Sciatic nerve (tissue), 2 donors: ENCODE data around the gene C1R. TPM values are rescaled to one million over a fixed set of nuclear protein-coding genes. Genes with fewer than 3 reads are reported as not detected.

Experiments used
- ATAC-seq: fragments of 200-7000 bp; cut with Tn5 transposase; one replicate; pipeline ENCODE4 v1.9.1; 2020; ENCODE audit warnings: mild to moderate bottlenecking, moderate library complexity
- DNase-seq: peaks from one replicate; pipeline ENCODE4 v3.0.0-alpha.2; 2020; ENCODE audit warnings: low spot score
- intact Hi-C: fragments of 100-400 bp; cut with DNase I; formaldehyde crosslinking; loops from one replicate; pipeline ENCODE4 v1.14.2; 2022
- total RNA-seq: library from RNA; stranded (reverse); fragmentation: NEBNext Ultra II Directional; extraction: Animal tissue kit (Norgen Biotek cat#: 25700); gene quantifications from one replicate; pipeline ENCODE4 v1.2.1, GENCODE V29; 2021
- donor health status: DM: no; HTN: no; CAD: no.
- donor health status: DM: no; HTN: no; CAD: no.

C1R gene
- total RNA-seq, 1 donor from 2014 or later = 628 TPM

DNA sequence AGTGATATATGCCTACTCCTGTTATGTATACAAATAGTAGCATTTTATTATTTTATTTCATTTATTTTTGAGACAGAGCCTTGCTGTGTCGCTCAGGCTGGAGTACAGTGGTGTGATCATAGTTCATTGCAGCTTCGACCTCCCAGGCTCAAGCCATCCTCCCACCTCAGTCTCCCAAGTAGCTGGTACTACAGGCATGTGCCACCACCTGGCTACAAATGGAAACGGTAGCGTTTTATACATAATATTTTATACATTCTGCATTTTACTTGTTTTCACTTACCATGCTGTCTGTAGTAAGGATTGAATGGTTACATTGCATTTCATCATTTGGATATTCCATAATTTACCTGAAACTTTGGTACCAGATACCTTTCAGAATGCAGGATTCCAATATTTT is 14.1 kb downstream of the C1R start:
- intact Hi-C loops = no loop called here
- DNase-seq (no peak), ATAC-seq (no peak)

- ATAC-seq = no peak
- DNase-seq = no peak
Measured at GRCh38 chr12:7076493-7076892, 15.8 kb downstream of the C1R start.

GRCh38 chr12:7075939-7076338 is 16.3 kb downstream of the C1R start:
- DNase-seq (no peak), ATAC-seq (no peak)
- intact Hi-C loops = no loop called here

More at GRCh38 chr12:7076493-7076892, 15.8 kb downstream of the C1R start:
- intact Hi-C loops = no loop called here

GRCh38 chr12:7075518-7075917 is 16.7 kb downstream of the C1R start:
- DNase-seq (no peak), ATAC-seq (no peak)
- intact Hi-C loops = no loop called here

DNA sequence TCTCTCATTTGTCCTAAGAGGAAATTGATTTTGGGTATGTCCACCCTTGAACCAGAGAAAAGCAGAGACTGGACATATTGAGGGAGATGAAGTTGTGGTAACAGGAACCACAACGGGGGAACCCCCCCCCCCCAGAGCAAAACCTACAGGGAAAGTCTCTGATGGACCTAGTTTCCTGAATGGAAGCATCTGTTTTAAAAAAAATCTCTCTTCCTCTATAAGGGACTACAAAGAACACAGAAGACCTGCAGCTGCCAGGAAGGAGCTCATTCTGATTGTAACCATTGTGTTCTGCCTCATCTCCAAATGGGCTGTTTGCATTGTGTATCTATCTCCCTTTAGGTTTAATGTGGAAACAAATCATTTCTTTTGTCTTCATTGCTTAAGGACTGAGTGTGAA is 18.3 kb downstream of the C1R start:
- DNase-seq (no peak), ATAC-seq (no peak)
- intact Hi-C loops = no loop called here

GRCh38 chr12:7072554-7072953 is 19.7 kb downstream of the C1R start:
- intact Hi-C loops = no loop called here

GRCh38 chr12:7072035-7072434 is 20.2 kb downstream of the C1R start:
- intact Hi-C loops = no loop called here
- ATAC-seq (no peak), DNase-seq (no peak)

More at GRCh38 chr12:7072554-7072953, 19.7 kb downstream of the C1R start:
- ATAC-seq = no peak
- no peak for DNase-seq

DNA sequence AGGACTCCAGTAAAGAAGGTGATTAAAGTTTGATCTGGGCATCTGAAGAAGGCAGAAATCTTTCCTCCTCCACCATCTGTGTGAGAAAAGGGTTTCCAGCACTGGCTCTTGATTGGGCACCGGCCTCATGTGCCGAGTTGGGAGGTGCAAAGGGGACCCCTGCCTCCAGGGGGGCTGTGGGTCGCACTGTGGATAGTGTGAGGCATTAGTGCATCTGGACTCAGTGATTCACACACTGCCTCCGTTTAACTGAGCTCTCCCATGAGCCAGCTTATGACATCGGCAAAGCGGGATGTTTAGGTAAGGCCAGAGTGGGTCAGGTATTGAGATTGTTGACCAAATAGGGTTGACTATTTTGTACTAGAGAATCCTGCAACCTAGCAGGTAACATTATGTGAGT is 22.9 kb downstream of the C1R start:
- ATAC-seq (no peak), DNase-seq (peak; percentile 27)
- intact Hi-C loops = no loop called here

- intact Hi-C loops = no loop called here
Measured at GRCh38 chr12:7068994-7069346, 23.3 kb downstream of the C1R start.

DNA sequence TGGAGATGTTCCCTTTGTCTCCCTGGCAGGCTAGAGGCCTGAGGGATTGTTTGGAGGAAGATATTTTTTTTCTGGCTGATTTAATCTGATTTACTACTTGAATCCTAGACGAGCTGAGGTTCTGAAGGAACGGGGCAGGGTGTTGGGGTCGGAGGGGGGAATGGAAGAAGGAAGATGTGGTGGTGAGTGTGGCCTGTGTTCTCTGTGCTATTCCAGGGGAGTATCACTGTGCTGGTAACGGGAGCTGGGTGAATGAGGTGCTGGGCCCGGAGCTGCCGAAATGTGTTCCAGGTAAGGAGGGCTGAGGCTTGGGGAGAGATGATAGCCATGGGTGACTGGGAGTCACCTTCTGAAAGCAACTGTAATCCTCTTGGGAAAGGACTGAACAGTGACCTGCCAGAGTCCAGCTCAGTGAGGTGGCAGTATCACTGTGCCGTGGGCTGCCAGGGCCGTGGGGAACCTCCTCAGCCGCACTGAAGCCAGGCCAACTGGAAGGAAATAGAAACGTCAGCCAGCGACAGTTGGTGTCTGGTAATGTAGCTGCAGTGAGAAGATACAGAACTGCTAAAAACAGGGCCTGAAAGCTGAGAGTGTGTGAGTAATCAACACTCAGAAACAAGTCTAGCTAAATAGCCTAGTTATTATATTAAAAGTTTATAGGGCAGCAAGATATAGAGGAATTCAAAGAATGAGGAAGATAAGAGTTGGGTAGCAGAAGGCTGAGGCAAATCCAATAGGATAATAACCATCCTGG is 23.8 kb downstream of the C1R start:
- intact Hi-C loops = no loop called here
- ATAC-seq (no peak), DNase-seq (peak; percentile 44)

More at GRCh38 chr12:7068994-7069346, 23.3 kb downstream of the C1R start:
- DNase-seq (no peak), ATAC-seq (no peak)

DNA sequence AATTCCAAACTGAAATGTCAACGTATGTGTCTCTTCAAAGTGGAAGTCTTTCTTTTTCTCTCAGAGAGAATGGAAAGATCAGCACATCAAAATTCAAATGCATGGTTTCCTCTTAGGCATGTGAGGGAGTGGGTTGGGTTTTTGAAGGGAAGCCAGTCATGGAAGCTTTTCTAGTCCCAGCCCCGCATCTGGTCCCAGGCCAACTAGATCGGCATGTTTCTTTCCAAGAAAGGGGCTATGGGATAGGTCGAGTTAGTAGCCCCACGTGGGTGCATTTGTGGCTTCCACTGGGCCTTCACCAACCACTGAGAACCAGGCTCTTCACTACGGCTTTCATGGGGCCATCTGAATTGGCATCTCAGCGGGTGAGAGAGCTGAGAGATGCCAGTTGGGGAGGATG is 25.1 kb downstream of the C1R start:
- ATAC-seq = no peak
- intact Hi-C loops = no loop called here

GRCh38 chr12:7066596-7066995 is 25.6 kb downstream of the C1R start:
- DNase-seq (no peak), ATAC-seq (no peak)
- intact Hi-C loops = no loop called here

More for the DNA sequence above, 25.1 kb downstream of the C1R start:
- DNase-seq = no peak

DNA sequence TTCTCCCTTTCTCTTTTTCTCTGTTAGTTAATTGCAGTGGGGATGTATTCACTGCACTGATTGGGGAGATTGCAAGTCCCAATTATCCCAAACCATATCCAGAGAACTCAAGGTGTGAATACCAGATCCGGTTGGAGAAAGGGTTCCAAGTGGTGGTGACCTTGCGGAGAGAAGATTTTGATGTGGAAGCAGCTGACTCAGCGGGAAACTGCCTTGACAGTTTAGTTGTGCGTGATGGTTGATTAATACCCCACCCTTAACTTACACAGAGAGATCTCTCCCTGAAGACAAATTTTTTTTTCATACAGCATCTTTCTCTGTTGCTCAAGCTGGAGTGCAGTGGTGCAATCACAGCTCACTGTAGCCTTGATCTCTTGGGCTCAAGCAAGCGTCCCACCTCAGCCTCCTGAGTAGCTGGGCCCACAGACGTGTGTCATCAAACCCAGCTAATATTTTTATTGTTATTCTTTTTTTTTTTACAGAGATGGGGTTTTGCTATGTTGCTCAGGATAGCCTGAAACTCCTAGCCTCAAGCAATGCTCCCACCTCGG is 27.1 kb downstream of the C1R start:
- DNase-seq (no peak), ATAC-seq (no peak)
- intact Hi-C loops = no loop called here

DNA sequence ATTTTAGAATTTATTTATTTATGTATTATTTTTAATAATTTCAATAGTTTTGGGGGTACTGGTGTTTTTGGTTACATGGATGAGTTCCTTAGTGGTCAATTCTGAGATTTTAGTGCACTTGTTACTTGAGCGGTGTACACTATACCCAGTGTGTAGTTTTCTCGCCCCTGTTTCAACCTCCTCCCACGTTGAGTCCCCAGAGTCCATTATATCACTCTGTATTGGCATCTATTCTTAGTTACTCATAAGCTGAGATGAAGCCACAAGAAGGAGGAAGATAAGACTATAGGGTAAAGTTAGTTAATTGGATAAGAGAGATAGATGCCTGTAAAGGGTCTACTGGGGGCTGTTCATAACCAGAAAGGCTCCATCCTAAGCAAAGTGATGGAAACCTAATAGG is 27.7 kb downstream of the C1R start:
- ATAC-seq = no peak

DNA sequence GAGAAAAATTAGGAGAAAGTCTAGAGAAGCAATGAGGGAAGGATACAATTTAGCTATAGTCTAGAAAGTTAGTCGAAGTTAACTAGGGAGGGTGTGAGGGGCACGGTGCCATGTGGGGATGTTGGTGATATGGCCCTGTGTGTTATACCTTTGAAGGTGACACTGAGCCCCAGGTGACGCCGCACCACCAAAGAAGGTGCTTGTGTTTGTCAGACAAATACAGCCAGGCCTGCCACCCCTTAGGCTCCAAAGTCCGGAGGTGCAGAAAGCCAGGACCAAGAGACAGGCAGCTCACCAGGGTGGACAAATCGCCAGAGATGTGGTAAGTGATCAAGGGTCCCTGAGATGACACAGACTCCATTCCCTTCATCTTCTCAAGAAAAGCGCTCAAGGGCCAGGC is 30.6 kb downstream of the C1R start:
- no peak for DNase-seq
- no peak for ATAC-seq
- intact Hi-C loops = no loop called here

More for the DNA sequence above, 27.7 kb downstream of the C1R start:
- intact Hi-C loops = no loop called here
- DNase-seq = no peak

GRCh38 chr12:7061138-7061537 is 31.1 kb downstream of the C1R start:
- ATAC-seq (peak; percentile 39), DNase-seq (no peak)
- intact Hi-C loops = no loop called here

GRCh38 chr12:7060353-7060954 is 31.8 kb downstream of the C1R start, which contains the start of gene C1S:
TSS of gene C1S (plus strand) at chr12:7060718. CDS start at chr12:7061913, 1,195 bp downstream.
- intact Hi-C loops = no loop called here

GRCh38 chr12:7059780-7060179 is 32.5 kb downstream of the C1R start:
- intact Hi-C loops = no loop called here
- no peak for ATAC-seq
- no peak for DNase-seq

More at GRCh38 chr12:7060353-7060954, 31.8 kb downstream of the C1R start, which contains the start of gene C1S:
- ATAC-seq (peak; percentile 98), DNase-seq (peak; percentile 82)

GRCh38 chr12:7058850-7059395 is 33.3 kb downstream of the C1R start:
- DNase-seq (no peak), ATAC-seq (no peak)
- intact Hi-C loops = no loop called here
